Right renal cortex interstitium (tissue), 3 donors: Measurements from ENCODE around the gene DRICH1. TPM values are rescaled to one million over a fixed set of nuclear protein-coding genes. Genes with fewer than 3 reads are reported as not detected.
"Not testable (repeated sequence)": the region's sequence is repeated elsewhere in the genome, so short reads cannot be mapped to it uniquely, and the experiment has no call there.

Experiments used
- DNase-seq, 3 donors: peaks; one replicate each; pipeline ENCODE4 v3.0.0-alpha.2; 2013; ENCODE audit warnings: low read depth in 3 of 3, low spot score in 2 of 3
- polyA plus RNA-seq, 3 donors: library from polyadenylated mRNA; unstranded; fragments of 120-200 nt; gene quantifications; one replicate each; pipeline ENCODE4 v1.2.1, GENCODE V29; 2013; ENCODE audit not compliant: insufficient read length in 3 of 3

DRICH1 gene
- polyA plus RNA-seq, 3 donors: 1.4 to 2.5 (median 1.7) TPM

GRCh38 chr22:23570681-23571080, 61.4 kb downstream of the DRICH1 start:
- no peak for DNase-seq

DNA sequence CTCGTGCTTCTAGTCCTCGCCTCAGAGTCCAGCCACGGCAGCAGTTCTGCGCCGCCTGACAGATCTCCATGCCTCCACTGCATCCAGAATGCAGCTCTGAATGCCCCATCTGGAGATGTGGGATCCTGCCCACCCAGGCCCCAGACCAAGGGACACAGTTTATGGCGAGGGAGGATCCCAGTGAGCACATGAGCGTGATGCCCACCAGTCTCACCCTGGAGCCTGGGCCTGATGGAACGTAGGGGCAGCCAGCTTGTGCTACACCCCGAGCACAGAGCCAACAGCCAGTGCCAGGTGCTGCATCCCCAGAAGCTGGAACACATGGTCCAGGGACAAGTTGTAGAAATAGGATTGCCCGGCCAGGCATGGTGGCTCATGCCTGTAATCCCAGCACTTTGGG, 62.4 kb downstream of the DRICH1 start:
- no peak for DNase-seq

- DNase-seq: no peak
These were observed 62.8 kb downstream of the DRICH1 start for GRCh38 chr22:23569291-23569690.

- no peak for DNase-seq
These were observed 65.2 kb downstream of the DRICH1 start for GRCh38 chr22:23566705-23567475.

- DNase-seq: no peak
These were observed 66.0 kb downstream of the DRICH1 start for GRCh38 chr22:23565915-23566704.

DNA sequence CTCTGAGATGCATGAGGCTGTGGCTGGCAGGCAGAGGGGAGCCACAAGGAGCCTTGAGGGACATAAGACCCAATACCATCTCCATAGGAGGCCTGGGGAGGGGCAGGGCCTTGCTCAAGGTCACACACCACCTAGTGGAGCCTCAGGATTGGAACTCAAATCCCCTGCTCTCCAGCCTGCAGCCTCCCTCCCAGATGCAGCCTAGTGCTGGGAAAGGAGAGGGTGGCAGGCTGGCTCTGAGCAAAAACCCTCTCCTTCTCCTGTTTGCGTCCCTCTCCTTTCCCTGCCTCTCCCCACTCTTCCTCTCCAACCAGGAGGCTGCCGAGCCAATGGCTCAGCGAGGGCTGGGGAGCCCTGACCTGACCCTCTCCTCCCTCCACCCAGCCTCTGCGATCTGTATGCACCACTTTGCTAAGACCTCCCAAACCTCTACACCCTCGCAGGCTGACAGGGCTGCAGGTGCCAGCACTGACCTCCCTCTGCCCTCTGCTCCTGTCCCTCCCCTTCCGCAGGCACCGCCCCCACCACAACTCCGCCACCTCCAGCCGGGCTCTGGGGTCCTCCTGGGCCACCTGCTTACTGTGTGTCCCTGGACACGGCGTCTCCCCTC, 66.7 kb downstream of the DRICH1 start:
- DNase-seq: no peak

GRCh38 chr22:23564276-23564675, 67.8 kb downstream of the DRICH1 start:
- DNase-seq: no peak

GRCh38 chr22:23563111-23563510, 69.0 kb downstream of the DRICH1 start:
- no peak for DNase-seq

GRCh38 chr22:23562186-23562585, 69.9 kb downstream of the DRICH1 start:
- no peak for DNase-seq

DNA sequence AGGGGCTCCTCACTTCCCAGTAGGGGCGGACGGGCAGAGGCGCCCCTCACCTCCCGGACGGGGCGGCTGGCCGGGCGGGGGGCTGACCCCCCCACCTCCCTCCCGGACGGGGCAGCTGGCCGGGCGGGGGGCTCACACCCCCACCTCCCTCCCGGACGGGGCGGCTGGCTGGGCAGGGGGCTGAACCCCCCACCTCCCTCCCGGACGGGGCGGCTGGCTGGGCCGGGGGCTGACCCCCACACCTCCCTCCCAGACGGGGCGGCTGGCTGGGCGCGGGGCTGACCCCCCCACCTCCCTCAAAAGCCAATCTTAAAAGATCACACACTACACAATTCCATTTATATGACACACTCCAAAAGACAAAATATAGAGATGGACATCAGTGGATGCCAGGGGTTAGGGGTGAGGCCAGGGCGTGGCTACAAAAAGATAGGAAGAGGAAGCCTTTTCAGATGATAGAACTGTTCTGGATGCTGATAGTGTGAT, 71.1 kb downstream of the DRICH1 start:
- DNase-seq: not testable (repeated sequence)

GRCh38 chr22:23560215-23560614, 71.9 kb downstream of the DRICH1 start:
- not testable (repeated sequence) for DNase-seq

Other genes starting within 250 kb of the DRICH1 start
- 1 to 10 TPM in 1 of 3 donors, under 1 TPM in 2; 0.53 to 1.6 (median 0.98) TPM for gene IGLL1, start 52.0 kb downstream of the DRICH1 start, polyA plus RNA-seq
- gene RGL4, start 58.7 kb upstream of the DRICH1 start, polyA plus RNA-seq: 1 to 10 TPM; 1.8 to 3.1 (median 2.1) TPM
- 1 to 10 TPM; 4.7 to 5.5 (median 5.0) TPM for gene ZNF70, start 118.8 kb upstream of the DRICH1 start, polyA plus RNA-seq
- gene VPREB3, start 122.1 kb upstream of the DRICH1 start, polyA plus RNA-seq: 1 to 10 TPM in 1 of 3 donors, under 1 TPM in 2; 0.35 to 1.1 (median 0.58) TPM
- gene C22orf15, start 130.7 kb upstream of the DRICH1 start, polyA plus RNA-seq: 1 to 10 TPM; 2.2 to 2.5 (median 2.3) TPM
- 10 to 100 TPM; 57.4 to 75.6 (median 61.0) TPM for gene CHCHD10, start 135.7 kb upstream of the DRICH1 start, polyA plus RNA-seq
- gene MMP11, start 140.5 kb upstream of the DRICH1 start, polyA plus RNA-seq: 10 to 100 TPM; 14.2 to 16.7 (median 14.8) TPM
- gene SMARCB1, start 154.6 kb upstream of the DRICH1 start, polyA plus RNA-seq: 100 to 1,000 TPM; 205 to 225 (median 224) TPM
- 1 to 10 TPM; 2.1 to 4.1 (median 3.8) TPM for gene DERL3, start 206.7 kb upstream of the DRICH1 start, polyA plus RNA-seq
- gene SLC2A11, start 225.6 kb upstream of the DRICH1 start, polyA plus RNA-seq: 10 to 100 TPM; 20.1 to 22.5 (median 20.8) TPM